Hippocampal formation (tissue), 2 donors: Measurements from ENCODE around the gene IRGQ.

Experiments used
- DNase-seq, 2 donors: peaks; one replicate each; lab custom pipeline; 2025; lab: John Stamatoyannopoulos, UW

The IRGQ gene

GRCh38 chr19:43544077-43544476 lies 51.9 kb downstream of the IRGQ start:
- DNase-seq: no peak

- DNase-seq: no peak
Observed at GRCh38 chr19:43541920-43542650, 53.8 kb downstream of the IRGQ start.

GRCh38 chr19:43540381-43540780 lies 55.6 kb downstream of the IRGQ start:
- no peak for DNase-seq

GRCh38 chr19:43538922-43539321 lies 57.0 kb downstream of the IRGQ start:
- DNase-seq: no peak

- peak; percentile 25 to 40 for DNase-seq
Observed at GRCh38 chr19:43534816-43535761, 60.8 kb downstream of the IRGQ start.
